NCI-H1105 treated with DMSO at 0.1 percent for 48 hours (cell line): ENCODE measurements around the gene SMURF1.
A peak's percentile ranks its signal among the peaks of the same experiment; 100 is the strongest.

Source experiments
- DNase-seq: peaks from one replicate; lab custom pipeline; 2025; lab: John Stamatoyannopoulos, UW

The SMURF1 gene

GRCh38 chr7:99141841-99142726 is 1.8 kb downstream of the SMURF1 start:
- DNase-seq, result no peak

GRCh38 chr7:99141334-99141733 is 2.6 kb downstream of the SMURF1 start:
- no peak for DNase-seq

- DNase-seq, result no peak
Observed at GRCh38 chr7:99140813-99141212, 3.1 kb downstream of the SMURF1 start.

GRCh38 chr7:99139036-99139435 is 4.9 kb downstream of the SMURF1 start:
- no peak for DNase-seq

DNA sequence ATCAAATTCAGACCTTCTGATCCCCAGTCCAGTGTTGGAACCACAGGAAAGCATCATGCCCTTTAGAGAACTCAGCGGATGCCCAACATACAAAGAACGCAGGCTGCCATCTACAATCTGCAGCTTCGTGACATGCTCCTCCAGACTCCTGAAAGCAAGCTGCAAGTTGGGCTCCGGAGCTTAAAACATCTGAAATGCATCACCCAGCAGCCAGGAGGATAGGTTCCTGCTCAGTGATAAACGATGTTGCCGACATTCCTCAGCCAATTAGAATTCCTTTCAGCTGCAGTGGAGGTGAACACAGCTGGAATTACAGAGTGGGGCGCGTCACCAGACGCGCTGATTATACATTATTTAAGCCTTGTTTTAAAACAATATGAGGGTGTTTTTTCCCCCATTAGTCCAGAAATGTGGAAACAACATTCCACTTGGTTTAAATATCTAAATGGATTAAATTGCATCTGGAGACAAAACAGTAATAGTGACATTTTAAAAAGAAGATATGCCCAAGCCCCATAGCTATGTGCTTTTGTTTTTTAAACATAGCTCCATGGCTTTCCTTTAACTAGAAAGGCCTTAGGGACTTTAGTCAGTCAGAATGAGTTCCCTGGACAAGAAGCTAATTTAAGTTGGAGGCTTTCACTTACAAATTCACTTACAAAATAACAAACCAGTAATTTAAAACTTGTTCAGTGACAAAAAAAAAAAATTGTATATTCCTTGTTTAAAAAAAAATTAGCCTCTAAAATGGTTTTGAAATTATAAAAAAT is 6.3 kb downstream of the SMURF1 start:
- no peak for DNase-seq

GRCh38 chr7:99135938-99136337 is 8.0 kb downstream of the SMURF1 start:
- DNase-seq, result no peak

- DNase-seq, result no peak
Observed at GRCh38 chr7:99133766-99134564, 9.9 kb downstream of the SMURF1 start.

DNA sequence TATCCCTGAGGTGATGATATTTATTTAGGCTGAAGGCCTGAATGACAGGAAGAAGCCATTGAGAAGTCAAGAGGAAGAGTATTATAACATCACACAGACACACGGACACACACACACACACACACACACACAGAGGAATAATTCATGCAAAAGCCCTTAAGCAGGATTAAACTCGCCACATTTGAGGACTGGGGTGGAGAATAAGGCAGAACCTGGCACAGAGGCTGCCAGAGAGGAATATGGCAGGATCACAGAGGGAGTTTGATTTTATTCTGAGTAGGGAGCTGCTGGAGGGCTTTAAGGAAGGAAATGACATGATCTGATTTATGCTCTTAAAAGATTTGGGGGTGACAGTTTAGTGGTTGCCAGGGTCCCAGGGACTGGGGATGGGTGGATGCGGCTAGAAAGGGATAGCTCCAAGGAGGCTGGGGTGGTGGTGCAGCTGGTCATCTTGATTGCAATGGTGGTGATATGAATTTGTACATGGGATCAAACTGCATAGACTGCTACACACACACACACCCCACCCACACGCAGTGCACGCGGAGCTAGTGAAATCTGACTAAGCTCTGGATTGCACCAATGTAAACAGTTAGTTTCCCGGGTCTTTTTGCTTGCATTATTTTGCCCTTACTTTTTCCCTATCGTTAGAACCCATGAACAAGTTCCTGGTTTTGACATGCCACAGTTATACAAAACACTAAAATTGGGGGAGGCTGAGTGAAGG is 11.2 kb downstream of the SMURF1 start:
- DNase-seq, result no peak

DNA sequence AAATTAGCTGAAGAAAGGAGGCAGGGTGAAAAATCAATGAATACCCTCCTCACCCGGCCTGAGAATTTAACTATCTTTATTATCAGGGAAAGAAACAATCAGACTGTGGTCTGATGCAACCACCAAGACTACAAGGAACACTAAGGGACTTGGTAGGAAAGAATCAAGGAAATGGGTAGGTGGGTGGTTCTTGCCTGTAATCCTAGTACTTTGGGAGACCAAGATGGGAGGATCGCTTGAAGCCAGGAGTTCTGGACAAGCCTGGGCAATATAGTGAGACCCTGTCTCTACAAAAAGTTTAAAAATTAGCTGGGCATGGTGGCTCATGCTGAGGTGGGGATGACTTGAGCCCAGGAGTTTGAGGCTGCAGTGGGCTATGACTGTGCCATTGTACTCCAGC is 12.6 kb downstream of the SMURF1 start:
- no peak for DNase-seq

DNA sequence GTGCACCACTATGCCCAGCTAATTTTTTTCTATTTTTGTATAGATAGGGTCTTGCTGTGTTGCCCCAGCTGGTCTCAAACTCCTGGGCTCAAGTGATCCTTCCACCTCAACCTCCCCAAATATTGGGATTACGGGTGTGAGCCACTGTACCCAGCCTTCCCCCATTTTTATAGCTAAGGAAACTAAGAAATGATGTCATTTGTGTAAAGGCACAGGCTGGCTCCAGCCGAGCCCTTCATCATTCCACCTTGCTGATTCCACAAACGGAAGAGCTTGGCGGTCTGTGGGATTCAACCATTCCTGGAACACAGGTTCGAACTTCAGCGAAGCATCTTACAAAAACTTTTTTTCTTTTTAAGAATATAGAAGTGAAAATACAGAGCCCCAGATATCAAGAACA is 14.4 kb downstream of the SMURF1 start:
- DNase-seq, result no peak

DNA sequence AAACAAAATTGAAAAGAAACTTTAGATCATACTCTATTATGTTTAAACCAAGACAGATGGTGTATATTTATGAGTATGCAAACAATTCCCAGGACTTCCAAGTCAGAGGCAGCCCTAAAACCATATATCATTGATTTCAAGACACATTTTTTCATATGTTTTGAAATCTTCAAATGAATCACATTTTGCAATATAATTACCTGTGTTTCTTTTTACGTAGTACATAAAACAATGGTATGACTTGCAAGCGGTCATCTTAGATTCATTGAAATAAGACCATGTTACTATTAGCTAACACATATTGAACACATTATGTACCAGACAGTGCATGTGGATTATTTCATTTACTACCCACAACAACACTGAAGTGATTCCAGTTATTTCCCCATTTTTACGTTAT is 14.9 kb downstream of the SMURF1 start:
- DNase-seq, result no peak

DNA sequence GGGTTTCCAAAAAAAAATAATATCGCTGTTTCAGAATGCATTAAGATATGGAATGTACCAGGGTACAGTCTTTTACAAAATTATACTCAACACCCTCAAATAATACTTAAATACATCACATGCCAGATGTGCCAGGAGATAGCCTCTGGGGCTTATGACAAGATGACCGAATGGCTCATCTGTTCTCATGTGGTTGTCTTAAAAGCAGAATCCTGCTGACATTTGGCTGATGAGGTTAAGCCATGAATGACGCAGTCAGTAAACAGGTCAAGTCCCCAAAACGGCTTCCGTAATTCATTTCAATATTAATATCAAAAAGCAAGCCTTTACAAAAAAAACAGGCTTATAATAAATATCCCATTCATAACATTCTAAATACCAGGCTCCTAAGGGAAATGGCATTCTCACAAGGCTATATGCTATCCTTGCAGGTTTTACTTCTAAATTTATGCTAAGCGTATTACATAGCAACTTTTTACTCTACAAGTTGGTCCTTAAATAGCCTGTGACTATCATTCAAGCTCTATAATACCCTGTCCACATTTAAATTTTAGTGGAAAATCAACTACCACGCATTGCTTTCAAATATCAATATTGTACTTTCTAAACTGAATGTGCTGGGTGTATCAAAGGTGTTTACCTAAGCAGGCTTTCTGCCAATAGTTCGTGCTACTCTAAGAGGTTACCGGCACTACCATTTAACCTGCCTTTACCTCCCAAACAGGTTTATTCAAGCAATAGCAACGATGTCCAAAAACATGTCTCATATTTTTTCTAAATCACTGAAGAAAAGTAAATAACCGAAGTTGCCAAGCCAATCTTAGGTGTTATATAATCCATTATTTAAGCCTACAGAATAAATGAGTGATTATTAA is 15.6 kb downstream of the SMURF1 start:
- DNase-seq, result peak; percentile 46

DNA sequence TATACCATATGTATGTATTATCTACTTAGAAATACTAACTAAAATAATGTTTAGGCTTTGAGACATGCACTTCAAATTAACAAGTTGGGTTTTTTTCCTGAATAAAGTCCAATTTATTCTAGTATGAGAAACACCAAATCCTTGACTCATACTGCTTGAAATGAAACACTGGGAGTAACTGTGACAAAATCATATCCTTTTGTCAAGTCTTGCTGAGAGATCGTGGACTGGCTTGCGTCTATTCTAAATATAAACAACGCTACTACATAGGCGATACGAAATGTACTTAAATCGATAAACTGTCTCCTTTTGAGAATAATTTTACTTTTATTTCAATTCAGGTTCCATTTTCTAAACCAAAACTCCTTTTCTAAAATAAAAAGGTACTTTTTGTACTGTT is 16.3 kb downstream of the SMURF1 start:
- no peak for DNase-seq

DNA sequence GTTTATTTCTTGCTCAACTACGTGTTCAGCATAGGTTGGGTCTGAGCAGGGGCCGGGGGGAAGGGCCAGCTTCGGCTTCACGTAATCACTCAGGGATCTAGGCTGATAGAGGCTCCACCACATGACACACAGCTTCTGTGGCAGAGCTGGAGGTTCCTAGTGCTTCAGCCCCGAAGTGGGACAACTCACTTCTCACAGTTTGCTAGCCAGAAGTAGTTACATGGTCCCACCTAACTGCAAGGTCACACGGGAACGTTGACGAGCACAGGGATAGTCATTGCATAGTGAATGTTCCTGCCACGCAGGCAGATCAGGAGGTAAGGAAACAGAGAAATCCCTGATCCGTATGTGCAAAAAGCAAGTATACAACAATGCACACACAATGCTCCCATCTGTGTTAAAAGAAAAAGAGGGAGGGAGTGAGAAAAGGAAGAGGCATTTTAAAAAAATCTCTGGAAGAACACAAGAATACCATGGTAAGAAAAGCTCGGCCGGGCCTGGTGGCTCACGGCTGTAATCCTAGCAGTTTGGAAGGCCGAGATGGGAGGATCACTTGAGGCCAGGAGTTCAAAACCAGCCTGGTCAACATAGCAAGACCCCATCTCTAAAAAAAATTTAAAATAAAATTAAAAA is 16.9 kb downstream of the SMURF1 start:
- no peak for DNase-seq

GRCh38 chr7:99125505-99125865 is 18.4 kb downstream of the SMURF1 start:
- no peak for DNase-seq

GRCh38 chr7:99124751-99125504 is 19.0 kb downstream of the SMURF1 start:
- no peak for DNase-seq

GRCh38 chr7:99124236-99124635 is 19.7 kb downstream of the SMURF1 start:
- DNase-seq, result no peak

- DNase-seq, result no peak
Observed at GRCh38 chr7:99123571-99124033, 20.3 kb downstream of the SMURF1 start.

DNA sequence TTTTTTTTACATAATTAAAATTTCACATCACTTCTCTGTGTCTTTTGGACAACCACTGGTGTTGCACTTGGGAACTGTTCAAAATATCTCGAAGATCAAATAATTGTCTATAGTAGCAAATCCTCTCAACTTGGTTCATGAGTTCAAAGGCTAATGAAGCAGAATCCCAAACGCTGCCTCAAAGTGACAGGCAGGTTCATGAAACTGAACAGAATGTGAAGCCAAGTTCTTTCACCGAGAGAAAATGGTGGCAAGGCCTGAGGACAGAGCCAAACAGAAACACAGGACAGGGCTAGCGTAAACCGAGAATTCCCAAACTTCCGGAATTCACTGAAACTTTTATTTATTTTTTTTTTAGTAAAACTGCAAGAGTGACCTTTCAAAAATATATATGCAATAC is 21.1 kb downstream of the SMURF1 start:
- DNase-seq, result no peak
